ENCODE measurements around the gene SLN.

The SLN gene

GRCh38 chr11:107682171-107682570 lies 29.7 kb downstream of the SLN start:
- DNase-seq: no peak

GRCh38 chr11:107679255-107680024 lies 32.4 kb downstream of the SLN start:
- DNase-seq: no peak

- no peak for DNase-seq
Measured at GRCh38 chr11:107678632-107678971, 33.3 kb downstream of the SLN start.

DNA sequence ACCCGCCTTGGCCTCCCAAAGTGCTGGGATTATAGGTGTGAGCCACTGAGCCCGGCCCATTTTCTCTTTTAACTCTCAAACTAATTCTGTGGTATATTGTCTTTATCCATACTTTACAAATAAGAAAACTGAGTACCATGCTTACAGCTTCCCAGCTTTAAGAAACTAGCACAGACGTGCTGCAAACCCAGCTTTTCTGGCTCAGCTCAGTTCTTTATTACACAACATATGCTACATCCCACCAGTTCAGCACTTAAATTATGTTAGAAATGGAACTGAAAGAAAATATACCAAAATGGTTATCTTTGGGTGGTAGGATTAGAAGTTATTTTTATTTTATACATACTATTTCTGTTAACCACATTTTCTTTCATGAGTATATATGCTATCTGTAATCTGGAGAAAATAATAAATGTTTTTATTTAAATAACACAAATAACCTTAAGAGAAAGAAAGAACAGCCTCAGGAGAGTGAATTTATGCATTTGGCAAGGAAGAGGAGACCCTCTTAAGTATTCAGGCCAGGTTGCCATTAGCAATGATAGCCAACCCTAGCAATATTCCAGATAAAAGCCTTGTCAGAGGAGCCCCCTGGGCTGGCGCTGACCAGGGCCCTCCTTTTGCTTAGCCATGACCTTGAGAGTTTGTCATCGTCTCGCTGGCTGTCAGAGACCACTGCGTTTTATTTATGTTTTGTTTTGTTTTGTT lies 33.8 kb downstream of the SLN start:
- no peak for DNase-seq

DNA sequence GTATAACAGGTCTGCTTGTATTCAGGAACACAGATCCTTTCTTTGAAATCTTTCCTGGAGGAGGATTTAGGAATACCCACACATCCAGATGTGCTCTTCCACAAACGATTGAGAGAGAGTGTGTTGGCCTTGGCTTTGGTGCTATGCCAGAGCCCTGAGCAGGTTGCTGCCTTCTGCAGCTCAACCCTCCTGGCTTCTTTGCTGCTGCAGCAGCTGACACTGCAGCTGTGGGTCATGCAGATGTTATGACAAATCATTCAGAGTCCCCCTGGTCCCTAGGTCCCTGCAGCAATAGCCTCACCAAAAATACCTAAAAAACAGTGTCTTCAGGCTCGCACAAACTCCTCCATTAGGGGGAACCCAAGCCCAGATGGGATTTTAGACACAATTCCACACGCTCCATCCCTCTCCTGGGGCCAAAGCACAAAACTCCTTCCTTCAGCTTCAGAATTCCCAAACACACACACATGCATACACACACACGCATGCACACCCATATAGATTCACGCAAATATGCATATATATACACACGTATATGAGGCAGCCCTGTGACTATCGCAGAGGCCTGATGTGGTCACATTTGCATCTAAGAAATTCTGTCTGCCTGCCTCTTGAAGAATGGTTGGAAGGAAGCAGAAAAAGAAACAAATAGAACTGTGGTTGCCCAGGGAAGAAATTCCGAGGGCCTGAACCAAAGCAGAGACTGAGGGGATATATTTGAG lies 35.4 kb downstream of the SLN start:
- no peak for DNase-seq

GRCh38 chr11:107675902-107676301 lies 36.0 kb downstream of the SLN start:
- DNase-seq: no peak

- DNase-seq: no peak
Measured at GRCh38 chr11:107669893-107670601, 41.8 kb downstream of the SLN start.

GRCh38 chr11:107669191-107669740 lies 42.6 kb downstream of the SLN start:
- DNase-seq: no peak

GRCh38 chr11:107666911-107667613 lies 44.8 kb downstream of the SLN start:
- DNase-seq: no peak

- DNase-seq: no peak
Measured at GRCh38 chr11:107665018-107665417, 46.8 kb downstream of the SLN start.

DNA sequence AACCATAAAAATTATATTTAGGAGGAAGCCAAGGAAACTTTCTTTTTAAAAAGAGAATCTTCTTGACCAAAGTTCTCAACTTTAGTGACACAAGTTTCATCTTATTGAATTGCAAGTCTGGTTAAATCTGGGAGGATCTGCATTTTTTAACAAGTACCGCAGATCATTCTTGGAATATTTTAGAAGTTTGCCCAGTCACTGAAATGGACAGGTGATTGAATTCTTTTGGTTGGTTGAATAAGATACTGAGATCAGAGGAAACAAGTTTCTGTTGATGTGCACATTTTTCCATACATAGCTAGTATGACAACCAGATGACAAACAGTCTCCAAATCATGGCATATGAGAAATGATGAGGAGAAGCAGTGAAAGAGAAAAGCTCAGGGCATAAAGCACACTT lies 50.2 kb downstream of the SLN start:
- DNase-seq: no peak

DNA sequence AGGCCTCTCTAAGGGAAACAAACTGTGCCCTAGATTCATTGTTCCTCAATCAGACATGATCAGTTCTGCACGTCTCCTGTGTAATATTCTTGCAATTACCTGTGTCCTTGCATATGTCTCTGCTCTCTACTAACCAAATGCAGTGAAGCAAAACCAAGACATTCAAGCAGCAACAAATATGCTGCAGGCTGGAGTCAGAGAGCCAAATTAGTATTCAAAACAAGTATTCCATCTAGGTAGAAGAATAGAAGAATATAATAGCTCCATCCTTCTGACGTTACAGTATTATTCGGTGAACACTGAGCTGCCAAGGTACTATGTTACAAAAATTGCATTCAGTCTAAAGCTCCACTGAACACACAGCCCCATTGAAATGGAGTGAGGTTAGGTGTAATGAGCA lies 51.8 kb downstream of the SLN start:
- DNase-seq: no peak

- no peak for DNase-seq
Measured at GRCh38 chr11:107659310-107659709, 52.5 kb downstream of the SLN start.
